GM20431 (cell line): ENCODE measurements around the gene EFTUD2.
"Not testable (repeated sequence)": the region's sequence is repeated elsewhere in the genome, so short reads cannot be mapped to it uniquely, and the experiment has no call there.

Experiments
- in situ Hi-C: fragments of 300-500 bp; cut with MseI, MboI; formaldehyde crosslinking; loops from one replicate; pipeline ENCODE4 v1.15.0; 2020; ENCODE audit warnings: low sequenced_read_pairs; ENCODE audit not compliant: unreplicated experiment

The EFTUD2 gene

DNA sequence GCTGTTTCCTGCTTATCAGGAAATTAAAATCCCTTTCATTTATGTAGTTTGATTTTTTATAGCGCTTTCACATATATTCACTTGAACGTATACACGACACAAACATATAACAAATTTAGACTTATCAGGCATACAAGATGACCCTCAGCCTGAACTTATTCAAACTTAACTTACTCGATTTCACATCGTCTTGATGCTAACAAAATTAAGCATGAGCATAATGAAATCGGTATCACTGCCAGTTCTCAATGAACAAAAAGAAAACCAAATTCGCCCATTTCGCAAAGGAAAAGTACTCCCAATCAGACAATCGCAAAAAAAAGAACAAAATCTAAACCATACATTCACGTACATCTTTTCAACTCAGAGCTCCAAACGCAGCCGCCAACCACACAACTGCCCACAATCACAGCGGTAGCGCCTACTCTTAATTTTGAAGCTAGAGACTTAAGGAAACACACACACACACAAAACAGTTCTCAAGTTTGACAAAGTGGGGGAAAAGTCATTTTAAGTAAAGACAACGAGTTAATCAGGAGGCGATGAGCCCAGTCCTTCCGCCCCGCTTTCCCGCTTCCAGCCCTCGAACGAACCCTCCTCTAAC is 70.2 kb downstream of the EFTUD2 start:
- in situ Hi-C loops, result no loop called here

DNA sequence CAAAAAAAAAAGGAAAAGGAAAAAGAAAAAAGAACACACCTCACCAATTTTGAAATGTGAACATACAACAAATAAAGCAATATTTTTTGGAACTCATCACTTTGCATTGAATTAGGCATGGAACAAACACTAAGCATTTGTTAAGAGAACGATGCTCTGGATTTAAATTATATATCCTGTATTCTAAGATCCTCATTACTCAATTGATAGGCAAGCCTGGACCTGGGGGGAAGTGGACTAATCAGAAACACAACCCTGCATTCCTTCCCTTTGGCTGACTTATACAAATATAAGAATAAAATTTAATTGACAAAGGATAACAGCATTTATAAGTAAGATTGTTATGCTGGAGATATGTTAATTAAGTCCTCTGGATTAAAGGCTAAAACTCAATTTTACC is 71.4 kb downstream of the EFTUD2 start:
- in situ Hi-C loops, result no loop called here

DNA sequence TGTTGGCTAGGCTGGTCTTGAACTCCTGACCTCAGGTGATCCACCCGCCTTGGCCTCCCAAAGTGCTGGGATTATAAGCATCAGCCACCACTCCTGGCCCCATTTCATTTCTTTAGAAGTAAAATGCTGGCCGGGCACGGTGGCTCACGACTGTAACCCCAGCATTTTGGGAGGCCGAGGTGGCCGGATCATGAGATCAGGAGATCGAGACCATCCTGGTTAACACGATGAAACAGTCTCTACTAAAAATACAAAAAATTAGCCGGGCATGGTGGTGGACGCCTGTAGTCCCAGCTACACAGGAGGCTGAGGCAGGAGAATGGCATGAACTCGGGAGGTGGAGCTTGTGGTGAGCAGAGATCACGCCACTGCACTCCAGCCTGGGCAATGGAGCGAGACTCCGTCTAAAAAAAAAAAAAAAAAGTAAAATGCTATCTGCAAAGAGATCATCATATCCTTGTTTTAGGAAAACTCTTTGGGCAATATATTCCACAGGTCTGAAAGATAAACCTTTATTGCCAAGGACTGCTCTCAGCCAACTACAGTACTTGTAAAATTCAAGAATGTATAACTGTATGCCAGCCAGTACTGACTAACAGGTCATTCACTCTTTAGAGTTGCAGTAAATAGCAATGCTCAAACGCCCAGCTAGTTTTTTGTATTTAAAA is 73.0 kb downstream of the EFTUD2 start:
- in situ Hi-C loops, result no loop called here

DNA sequence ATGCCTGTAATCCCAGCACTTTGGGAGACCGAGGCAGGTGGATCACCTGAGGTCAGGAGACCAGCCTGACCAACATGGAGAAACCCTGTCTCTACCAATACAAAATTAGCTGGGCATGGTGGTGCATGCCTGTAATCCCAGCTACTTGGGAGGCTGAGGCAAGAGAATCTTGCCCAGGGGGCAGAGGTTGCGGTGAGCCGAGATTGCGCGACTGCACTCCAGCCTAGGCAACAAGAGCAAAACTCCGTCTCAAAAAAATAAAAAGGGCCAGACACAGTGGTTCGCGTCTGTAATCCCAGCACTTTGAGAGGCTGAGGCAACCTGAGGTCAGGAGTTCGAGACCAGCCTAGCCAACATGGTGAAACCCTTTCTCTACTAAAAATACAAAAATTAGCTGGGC is 74.0 kb downstream of the EFTUD2 start:
- in situ Hi-C loops, result not testable (repeated sequence)

- in situ Hi-C loops, result no loop called here
Observed at GRCh38 chr17:44820631-44821212, 78.5 kb downstream of the EFTUD2 start.

DNA sequence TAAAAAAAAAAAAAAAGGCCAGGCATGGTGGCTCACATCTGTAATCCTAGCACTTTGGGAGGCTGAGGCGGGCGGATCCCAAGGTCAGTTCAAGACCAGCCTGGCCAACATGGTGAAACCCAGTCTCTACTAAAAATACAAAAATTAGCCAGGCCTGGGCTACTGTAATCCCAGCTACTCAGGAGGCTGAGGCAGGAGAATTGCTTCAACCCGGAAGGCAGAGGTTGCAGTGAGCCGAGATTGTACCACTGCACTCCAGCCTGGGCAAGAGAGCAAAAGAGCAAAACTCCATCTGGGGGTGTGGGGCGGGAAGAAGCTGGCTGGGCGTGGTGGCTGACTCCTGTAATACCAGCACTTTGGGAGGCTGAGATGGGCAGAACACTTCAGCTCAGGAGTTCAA is 80.7 kb downstream of the EFTUD2 start:
- in situ Hi-C loops, result not testable (repeated sequence)

DNA sequence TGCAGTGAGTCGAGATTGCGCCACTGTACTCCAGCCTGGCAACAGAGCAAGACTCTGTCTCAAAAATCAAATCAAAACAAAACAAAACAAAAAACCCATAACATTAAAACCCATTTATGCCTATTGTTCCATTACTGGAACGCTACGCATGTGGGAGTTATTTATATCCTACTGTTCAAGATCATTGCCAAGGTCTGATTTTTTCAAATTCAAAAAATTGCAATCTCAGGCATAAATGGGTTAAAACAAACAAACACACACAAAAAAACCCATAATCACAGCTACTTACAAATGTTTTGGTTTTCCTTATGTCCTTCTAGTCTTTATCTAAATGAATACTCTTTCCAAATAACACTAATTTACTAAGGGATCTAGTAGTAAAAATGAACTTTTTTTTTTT is 87.0 kb downstream of the EFTUD2 start:
- in situ Hi-C loops, result no loop called here

- in situ Hi-C loops, result not testable (repeated sequence)
Observed at GRCh38 chr17:44808656-44809388, 90.4 kb downstream of the EFTUD2 start.

DNA sequence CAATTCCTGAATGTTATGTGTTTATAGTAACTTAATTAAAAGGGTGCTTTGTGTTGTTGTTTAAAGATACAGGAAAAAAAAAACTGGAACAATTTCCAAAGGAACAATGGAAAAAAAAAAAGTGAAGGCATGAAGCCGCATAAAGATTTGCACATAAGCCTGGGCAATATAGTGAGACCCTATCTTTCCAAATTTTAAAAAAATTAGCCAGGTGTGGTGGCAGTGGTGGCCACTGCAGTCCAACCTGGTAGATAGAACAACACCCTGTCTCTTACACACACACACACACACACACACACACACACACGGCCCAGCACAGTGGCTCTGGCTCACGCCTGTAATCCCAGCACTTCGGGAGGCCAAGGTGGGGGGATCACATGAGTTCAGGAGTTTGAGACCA is 91.1 kb downstream of the EFTUD2 start:
- in situ Hi-C loops, result no loop called here

DNA sequence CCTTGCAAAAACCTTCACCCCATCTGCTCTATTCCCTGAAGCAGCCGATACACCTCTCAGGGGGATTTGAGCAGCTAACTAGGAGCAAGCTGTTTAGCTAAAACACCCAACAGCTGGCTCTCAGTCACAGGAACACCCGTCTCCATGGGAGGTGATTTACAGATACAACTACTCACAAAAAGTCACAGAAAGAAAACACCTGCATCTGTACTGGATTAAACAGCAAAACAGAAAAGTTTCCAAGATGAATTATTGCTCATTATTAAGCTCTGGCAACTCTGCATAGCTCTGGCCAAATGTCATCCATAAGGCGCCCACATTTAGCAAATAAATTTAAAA is 91.5 kb downstream of the EFTUD2 start:
- in situ Hi-C loops, result no loop called here

DNA sequence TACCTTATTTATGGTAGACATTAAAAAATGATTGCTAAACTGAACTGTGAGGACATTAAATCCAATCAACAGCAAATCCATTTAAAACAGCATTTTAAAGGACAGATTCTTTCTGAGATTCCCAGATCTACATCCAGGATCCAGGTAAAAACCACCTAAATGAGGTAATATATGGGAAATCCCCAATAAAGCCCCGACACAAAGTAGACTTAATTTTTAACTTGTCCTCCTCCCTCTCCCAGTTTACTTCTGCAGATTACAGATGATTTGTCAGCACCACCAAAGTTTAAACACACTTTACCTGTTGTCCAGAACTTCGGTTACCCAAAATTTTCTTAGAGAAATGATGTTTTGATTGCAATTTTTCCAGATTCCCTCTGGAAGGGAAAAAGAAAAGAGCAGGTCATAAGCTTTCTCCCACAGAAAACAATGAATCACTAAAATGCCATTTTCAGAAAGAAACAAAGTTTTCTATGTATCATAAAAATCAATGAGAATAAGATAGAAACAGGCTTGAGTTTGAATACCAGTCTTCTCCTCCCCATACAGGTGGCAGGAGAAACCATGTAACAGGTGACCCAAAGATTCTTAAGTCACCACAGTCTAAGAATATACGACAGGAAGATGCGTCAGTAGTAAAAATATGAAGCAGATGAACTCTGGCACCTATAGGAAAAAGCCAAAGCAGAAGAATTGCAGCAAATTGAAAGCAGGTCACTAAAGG is 92.0 kb downstream of the EFTUD2 start:
- in situ Hi-C loops, result no loop called here

- in situ Hi-C loops, result no loop called here
Observed at GRCh38 chr17:44804302-44805089, 94.7 kb downstream of the EFTUD2 start.

DNA sequence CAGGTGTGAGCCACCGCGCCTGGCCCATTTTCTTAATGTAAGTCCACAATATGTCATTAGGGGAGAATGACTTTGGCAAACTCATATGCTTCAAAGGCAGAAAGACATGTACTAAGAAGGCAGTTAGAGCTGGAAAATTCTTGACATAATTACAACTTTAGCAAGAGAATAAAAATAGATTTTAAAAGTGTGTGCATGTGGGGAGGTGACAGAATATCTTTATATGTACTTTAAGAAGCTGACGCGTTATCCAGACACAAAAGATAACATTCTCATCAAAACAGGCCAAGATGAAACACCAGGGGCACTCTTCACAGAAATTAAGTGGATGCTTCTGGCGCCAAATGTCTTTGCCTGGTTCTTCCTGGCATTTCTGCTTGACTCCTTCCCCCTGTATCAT is 97.4 kb downstream of the EFTUD2 start:
- in situ Hi-C loops, result no loop called here
